Stimulated activated CD4-positive, alpha-beta T cell treated with anti-CD3 and anti-CD28 coated beads, Interleukin-4, amount 100 ng/mL, for 48 hours (primary cell): ENCODE results near the gene ZFP64.
"Not testable (repeated sequence)": the region's sequence is repeated elsewhere in the genome, so short reads cannot be mapped to it uniquely, and the experiment has no call there.

Experiments
- DNase-seq, 2 donors: peaks; one replicate each; pipeline ENCODE4 v3.0.0-alpha.2; 2020; ENCODE audit warnings: low read depth in 2 of 2

ZFP64 gene

GRCh38 chr20:52204136-52204535 lies 12.6 kb upstream of the ZFP64 start:
- no peak for DNase-seq

GRCh38 chr20:52201395-52201794 lies 9.8 kb upstream of the ZFP64 start:
- DNase-seq = no peak

- no peak for DNase-seq
Observed at GRCh38 chr20:52200870-52201269, 9.3 kb upstream of the ZFP64 start.

GRCh38 chr20:52196845-52197244 lies 5.3 kb upstream of the ZFP64 start:
- DNase-seq = no peak

- DNase-seq = no peak
Observed at GRCh38 chr20:52193886-52194545, 2.4 kb upstream of the ZFP64 start.

- no peak for DNase-seq
Observed at GRCh38 chr20:52193133-52193532, 1.6 kb upstream of the ZFP64 start.

DNA sequence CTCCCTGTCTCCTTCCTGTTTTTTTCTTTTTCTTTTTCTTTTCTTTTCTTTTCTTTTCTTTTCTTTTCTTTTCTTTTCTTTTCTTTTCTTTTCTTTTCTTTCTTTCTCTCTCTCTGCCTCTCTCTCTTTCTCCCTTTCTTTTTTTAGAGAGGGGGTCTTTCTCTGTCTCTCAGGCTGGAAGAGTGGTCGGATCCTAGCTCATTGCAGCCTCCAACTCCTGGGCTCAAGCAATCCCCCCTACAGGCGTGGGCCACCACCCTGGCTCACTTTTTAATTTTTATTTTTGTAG lies 1.1 kb upstream of the ZFP64 start:
- not testable (repeated sequence) for DNase-seq

- DNase-seq = peak; percentile 29 to 44
Observed at GRCh38 chr20:52191916-52192718, 538 bp upstream of the ZFP64 start.

DNA sequence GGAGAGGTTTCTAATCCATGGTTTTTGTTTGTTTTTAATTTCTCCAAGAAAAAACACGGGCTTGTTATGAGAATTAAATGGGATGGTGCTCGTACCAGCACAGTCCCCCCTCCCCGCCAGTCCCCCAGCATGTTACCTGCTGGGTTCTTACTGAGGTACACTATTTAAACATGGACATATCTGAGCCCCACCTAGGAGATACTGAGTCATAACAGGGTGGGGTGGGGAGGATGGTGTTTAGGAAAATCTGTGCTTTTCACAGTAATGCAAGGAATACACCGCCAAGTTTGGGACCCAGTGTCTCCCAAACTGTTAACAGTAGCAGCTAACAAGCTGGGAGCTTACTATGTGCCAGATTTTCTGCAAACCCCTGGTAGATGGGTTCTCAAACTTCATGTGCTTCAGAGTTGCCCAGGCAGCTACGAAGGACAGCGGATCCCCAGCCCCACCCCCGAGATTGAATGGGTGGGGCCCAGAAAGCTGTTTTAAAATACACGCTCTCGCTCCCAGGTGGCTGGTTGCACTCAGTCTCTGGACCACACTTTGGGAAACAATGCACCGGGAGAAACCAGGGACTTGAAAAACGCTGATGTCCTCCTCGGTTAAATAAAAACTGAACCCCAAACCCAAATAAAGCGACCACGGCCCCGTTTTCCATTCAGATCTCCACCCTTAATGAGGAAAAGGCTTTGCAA lies 995 bp downstream of the ZFP64 start:
- DNase-seq = peak; percentile 22 to 24

- no peak for DNase-seq
Observed at GRCh38 chr20:52181766-52182165, 9.8 kb downstream of the ZFP64 start.

DNA sequence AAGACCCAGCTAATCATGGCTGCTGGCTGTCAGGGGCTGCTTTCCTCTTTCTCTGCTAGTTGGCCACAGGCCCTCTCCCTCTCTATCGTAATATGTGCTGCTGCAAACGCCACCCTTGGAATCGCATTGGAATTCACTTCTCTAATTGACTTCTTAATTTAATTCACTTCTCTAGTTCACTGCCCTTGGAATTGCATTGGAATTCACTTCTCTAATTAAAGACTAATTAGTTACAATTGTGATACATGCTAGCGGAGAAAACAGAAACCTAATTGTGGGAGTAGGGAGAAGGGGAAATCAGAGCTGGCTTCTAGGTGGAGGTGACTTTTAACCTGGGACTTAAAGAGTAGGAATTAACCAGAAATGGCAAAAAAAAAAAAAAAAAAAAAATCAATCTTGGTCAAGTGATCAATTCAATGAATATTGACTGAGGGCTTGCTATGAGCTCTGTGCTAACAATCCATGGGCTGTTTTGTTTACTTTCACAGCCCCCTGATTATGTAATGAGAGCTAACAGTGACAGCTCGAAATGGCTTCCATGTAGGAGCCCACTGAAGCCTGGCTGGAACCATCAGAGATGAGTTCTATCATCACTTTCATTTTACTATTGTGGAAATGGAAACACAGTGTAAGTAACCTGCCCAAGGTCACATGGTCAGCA lies 11.3 kb downstream of the ZFP64 start:
- no peak for DNase-seq

DNA sequence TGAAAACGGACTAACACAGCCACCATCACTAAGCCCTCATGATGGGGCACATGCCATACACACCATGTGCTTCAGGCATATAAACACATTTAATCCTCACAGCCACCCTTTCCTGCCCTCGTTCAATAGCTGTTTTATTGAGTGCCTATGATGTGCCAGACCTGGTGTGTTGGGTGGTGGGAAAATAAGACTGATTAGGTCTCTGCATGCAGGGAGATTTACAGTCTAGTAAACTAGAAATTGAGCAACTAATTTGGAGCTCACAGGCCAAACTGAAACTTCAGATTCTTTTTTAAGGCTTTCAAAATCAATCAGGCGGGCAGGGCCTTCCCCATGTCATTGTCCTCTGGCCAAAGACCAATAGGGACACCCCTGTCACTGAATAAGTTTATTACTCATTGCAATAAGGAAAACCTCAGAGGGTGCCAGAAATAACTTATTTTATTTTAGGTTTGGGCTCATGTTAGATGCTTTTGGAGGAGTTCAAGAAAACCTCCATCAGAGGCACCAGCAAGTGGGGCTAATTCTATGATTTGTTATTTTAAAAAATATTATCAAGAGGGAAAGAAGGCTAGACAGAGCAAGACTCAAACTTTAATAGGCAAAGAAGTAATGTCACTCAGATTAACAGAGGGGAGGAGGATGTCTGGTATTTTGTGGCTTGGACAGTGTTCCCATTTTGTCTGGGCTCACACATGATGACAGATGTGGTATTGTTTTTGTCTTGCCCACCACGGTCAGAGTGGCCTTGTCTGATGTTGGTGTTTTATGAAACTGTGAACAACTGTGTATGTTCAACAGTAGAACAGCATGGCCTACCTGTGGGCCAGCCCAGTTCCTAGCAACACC lies 12.0 kb downstream of the ZFP64 start:
- DNase-seq = peak in 1 of 2 donors; percentile 23

GRCh38 chr20:52178691-52179090 lies 12.9 kb downstream of the ZFP64 start:
- no peak for DNase-seq

- no peak for DNase-seq
Observed at GRCh38 chr20:52175840-52176239, 15.7 kb downstream of the ZFP64 start.

GRCh38 chr20:52172392-52173047 lies 19.1 kb downstream of the ZFP64 start:
- no peak for DNase-seq

DNA sequence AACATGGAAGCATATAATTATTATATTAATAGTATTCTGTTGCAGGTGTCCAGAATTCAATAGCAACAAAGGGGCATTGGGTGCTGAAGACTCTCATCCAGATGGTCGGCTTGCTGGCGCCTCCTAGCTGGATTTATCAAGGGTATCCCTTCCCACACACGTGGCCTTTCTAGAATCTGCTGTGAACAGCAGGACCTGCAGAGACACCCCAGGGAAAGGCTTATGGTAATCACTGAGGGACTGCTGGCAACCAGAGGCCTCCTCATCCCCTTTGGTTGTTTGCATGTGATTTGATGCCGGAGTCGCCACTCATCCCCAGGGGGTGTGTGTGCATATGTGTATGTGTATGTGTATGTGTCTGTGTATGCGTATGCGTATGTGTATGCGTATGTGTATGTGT lies 20.6 kb downstream of the ZFP64 start:
- DNase-seq = no peak

GRCh38 chr20:52168116-52168515 lies 23.5 kb downstream of the ZFP64 start:
- DNase-seq = no peak

- DNase-seq = no peak
Observed at GRCh38 chr20:52167232-52167840, 24.2 kb downstream of the ZFP64 start.

DNA sequence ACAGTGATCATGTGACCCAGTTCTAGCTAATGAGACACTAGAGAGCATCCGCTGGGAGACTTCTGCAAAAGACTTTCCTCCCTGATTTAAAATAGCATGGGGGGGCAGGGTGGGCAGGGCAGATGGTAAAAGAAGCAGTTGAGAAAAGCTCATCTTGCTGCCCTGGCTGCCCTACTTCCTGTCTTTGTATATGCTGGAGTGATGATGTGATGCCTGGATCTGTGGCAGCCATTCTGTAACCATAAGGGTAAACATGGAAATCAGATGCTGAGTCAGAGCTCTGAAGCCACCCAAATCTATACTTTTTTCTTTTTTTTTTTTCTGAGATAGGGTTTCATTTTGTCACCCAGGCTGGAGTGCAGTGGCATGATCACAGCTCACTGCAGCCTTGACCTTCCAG lies 25.4 kb downstream of the ZFP64 start:
- DNase-seq = no peak

DNA sequence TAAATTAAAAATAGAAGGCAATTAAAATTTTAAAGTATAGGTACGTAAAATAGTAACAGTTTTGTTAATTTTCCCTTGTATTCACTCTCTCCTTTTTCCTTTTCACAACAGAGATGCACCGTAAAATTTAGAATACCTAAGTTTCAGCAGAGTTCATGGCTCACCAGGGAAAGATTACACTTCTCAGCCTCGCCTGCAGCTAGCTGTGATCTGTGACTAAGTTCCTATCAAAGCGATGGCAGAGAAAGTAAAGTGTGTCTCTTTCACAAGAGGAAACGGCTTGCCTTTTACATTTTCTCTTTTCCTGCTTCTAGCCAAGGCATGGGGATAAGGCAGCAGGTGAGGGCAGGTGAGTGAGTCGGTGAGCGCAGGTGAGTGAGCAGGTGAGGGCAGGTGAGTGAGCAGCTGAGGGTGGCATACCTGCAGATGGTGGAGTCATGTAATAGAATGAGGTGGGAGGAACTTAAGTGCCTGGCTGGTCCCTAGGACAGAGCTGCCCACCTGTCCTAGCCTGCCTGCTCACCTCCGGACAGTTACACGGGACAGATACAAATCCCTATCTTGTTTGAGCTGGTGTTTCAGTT lies 30.9 kb downstream of the ZFP64 start:
- no peak for DNase-seq
